ENCODE measurements around the gene LAPTM4A.

LAPTM4A gene

DNA sequence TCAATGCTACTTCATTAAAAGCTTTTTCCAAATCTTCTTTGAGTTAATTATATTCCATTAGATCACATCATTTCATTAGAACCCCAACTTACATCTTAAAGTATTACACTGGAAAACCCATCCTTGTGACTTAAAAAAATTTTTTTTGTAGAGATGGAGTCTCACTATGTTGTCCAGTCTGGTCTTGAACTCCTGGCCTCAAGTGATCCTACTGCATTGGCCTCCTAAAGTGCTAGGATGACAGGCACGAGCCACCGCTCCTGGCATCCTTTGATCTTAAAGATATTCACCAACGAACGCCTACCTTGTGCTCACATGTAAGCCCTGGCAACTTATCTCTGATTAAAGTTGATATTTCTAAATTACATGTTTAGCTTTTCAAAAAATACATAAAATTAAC lies 6.7 kb downstream of the LAPTM4A start:
- no peaks in the 10 kb centered on the region for H3K9me3 ChIP-seq (ENCODE audit: severe bottlenecking)
- no peak for DNase-seq
- TF ChIP-seq, protein P1, sequence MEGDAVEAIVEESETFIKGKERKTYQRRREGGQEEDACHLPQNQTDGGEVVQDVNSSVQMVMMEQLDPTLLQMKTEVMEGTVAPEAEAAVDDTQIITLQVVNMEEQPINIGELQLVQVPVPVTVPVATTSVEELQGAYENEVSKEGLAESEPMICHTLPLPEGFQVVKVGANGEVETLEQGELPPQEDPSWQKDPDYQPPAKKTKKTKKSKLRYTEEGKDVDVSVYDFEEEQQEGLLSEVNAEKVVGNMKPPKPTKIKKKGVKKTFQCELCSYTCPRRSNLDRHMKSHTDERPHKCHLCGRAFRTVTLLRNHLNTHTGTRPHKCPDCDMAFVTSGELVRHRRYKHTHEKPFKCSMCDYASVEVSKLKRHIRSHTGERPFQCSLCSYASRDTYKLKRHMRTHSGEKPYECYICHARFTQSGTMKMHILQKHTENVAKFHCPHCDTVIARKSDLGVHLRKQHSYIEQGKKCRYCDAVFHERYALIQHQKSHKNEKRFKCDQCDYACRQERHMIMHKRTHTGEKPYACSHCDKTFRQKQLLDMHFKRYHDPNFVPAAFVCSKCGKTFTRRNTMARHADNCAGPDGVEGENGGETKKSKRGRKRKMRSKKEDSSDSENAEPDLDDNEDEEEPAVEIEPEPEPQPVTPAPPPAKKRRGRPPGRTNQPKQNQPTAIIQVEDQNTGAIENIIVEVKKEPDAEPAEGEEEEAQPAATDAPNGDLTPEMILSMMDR (IDR thresholded peaks at IDR 0.05; ENCODE audit: low read depth, low read length): no peak
- H3K27me3 ChIP-seq (ENCODE audit: insufficient read depth, low read depth, severe bottlenecking): no peaks in the 10 kb centered on the region
- H3K4me3 ChIP-seq (ENCODE audit: low read depth, low read length): no peak overlapping the region
- no peak overlapping the region for H3K27ac ChIP-seq
- peaks cover 31% of the 10 kb centered on the region for H3K36me3 ChIP-seq

DNA sequence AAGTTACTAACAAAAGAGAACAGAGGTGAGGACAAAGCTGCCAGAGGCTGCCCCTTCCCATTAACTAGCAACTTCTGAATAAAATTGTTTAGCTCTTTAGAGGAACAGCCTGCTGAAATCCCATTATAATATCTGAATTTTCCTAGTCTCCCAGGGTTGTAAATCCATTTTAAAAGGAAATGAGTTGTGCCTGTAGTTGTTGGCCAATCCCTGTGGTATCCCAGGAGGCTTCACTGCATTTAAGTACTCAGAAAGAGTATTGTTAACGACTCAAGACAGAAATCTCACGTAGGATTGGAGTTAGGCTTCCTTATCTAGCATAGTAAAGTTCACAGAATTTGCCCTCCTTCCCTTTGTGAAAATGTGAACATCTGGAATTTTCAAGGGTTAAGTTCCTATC lies 8.9 kb downstream of the LAPTM4A start:
- Histone ChIP-seq H3K27me3 (ENCODE audit: insufficient read depth, low read depth, severe bottlenecking) (no peaks in the 10 kb centered on the region), H3K9me3 (ENCODE audit: severe bottlenecking) (no peaks in the 10 kb centered on the region), H3K27ac (no peak overlapping the region), H3K36me3 (peaks cover 54% of the 10 kb centered on the region), H3K4me3 (ENCODE audit: low read depth, low read length) (no peak overlapping the region)
- no peak for DNase-seq
- TF ChIP-seq, protein P1 (IDR thresholded peaks at IDR 0.05; ENCODE audit: low read depth, low read length): no peak

DNA sequence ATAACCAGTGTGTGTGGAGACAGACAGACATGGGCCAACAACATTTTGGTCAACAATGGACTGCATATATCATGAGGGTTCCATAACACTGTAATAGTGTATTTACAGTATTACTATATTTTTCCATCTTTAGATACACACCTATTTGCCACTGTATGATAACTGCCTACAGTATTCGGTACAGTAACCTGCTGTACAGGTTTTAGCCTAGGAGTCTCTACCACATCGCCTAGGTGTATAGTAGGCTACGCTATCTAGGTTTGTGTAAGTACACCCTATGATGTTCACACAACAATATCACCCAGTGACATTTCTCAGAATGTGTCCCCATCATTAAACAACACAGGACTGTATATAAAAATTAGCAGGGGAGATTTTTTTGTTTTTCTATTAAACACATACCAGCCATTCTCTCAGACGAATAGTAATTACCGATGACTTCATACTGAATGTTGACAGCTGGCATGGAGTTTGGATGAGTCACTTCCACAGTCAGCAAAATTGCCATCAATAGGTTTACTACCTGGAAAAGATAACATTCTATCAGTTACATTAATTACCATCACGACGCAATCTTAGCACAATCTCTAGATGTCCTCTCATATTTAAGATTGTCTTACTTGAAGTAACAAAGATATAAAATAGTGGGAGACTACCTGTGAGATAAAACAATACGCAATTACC lies 10.8 kb downstream of the LAPTM4A start:
- no peak overlapping the region for H3K27ac ChIP-seq
- H3K9me3 ChIP-seq (ENCODE audit: severe bottlenecking): no peaks in the 10 kb centered on the region
- peaks cover 71% of the 10 kb centered on the region for H3K36me3 ChIP-seq
- H3K4me3 ChIP-seq (ENCODE audit: low read depth, low read length): no peak overlapping the region
- H3K27me3 ChIP-seq (ENCODE audit: insufficient read depth, low read depth, severe bottlenecking): no peaks in the 10 kb centered on the region
- TF ChIP-seq, protein P1 (IDR thresholded peaks at IDR 0.05; ENCODE audit: low read depth, low read length): no peak
- DNase-seq: no peak

DNA sequence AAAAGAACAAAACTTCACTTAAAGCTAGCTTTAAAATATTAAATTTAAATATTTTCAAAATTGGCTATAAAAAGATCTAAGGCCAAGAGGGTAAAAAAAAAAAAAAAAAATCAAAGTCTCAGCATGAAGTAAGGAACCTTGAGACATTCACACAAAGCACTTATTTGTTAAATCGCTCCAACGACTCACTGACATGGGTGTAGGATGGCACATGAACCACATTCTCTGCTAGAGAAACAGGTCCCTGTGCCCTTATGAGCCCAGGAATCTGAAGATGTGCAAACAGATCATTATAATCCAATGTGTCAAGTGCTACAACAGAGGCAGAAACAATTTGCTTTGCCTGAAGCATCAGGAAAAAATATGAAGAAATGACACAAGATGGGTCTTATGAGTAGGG lies 13.8 kb downstream of the LAPTM4A start:
- H3K36me3 ChIP-seq: peaks cover 89% of the 10 kb centered on the region
- no peaks in the 10 kb centered on the region for H3K9me3 ChIP-seq (ENCODE audit: severe bottlenecking)
- H3K27me3 ChIP-seq (ENCODE audit: insufficient read depth, low read depth, severe bottlenecking): no peaks in the 10 kb centered on the region
- no peak overlapping the region for H3K27ac ChIP-seq
- no peak overlapping the region for H3K4me3 ChIP-seq (ENCODE audit: low read depth, low read length)
- TF ChIP-seq, protein P1 (IDR thresholded peaks at IDR 0.05; ENCODE audit: low read depth, low read length): no peak
- DNase-seq: no peak

DNA sequence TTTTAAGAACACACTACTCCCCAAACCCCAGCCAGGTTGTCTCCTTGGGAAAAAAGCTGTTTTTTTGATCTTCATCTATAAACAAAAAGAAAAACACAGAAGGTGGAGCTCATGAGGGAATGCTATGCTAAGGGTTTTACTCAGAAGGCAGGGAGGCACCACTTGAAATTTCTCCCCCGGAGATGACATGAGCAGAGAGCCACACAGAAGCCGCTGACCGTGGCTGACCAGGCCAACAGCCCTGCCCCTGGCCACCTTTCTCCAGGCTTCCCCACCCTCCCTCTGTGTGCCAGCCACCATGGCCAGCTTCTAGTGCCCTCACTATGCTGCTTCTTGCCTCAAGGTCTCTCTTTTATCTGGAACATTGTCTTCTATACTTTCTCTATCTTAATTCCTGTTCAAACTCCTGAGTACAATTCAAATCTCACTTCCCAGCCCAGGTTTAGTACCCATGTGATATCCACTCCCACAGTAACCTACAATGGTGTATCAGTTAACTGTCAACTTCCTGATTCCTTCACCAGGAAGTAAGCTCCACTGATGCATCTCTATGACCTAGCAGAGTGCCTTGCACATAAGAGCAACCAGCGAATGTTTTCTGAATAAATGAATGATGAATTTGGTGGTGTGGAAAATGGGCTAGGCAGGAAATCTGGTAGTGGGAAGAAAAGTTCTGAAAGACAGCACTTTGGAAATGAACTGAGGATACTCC lies 15.3 kb downstream of the LAPTM4A start:
- Histone ChIP-seq H3K27me3 (ENCODE audit: insufficient read depth, low read depth, severe bottlenecking) (no peaks in the 10 kb centered on the region), H3K9me3 (ENCODE audit: severe bottlenecking) (no peaks in the 10 kb centered on the region), H3K4me3 (ENCODE audit: low read depth, low read length) (no peak overlapping the region), H3K36me3 (peaks cover 98% of the 10 kb centered on the region), H3K27ac (no peak overlapping the region)
- no peak for DNase-seq
- TF ChIP-seq, protein P1 (IDR thresholded peaks at IDR 0.05; ENCODE audit: low read depth, low read length): no peak
